Measurements from ENCODE around the gene MT1E. TPM values are rescaled to one million over a fixed set of nuclear protein-coding genes. Genes with fewer than 3 reads are reported as not detected.

MT1E gene
- polyA plus RNA-seq, 1 donor: 96.6 TPM

- H3K27me3 ChIP-seq (ENCODE audit: control insufficient read depth, insufficient read depth, low read length): peaks cover 61% of the 10 kb centered on the region
- H3K36me3 ChIP-seq (ENCODE audit: control insufficient read depth, insufficient read depth, low read length): no peaks in the 10 kb centered on the region
- no peak overlapping the region for H3K4me3 ChIP-seq (ENCODE audit: low read length)
- no CpG with 5 or more reads among the region's 1 CpG for WGBS (ENCODE audit: insufficient coverage, low lambda C conversion rate)
- H3K4me1 ChIP-seq (ENCODE audit: control insufficient read depth, insufficient read depth, low read length): peaks cover 33% of the 10 kb centered on the region
- peaks cover 2% of the 10 kb centered on the region for H3K9me3 ChIP-seq (ENCODE audit: control insufficient read depth, low read depth, low read length)
- H3K27ac ChIP-seq (ENCODE audit: low read length): no peak overlapping the region
- no peak for DNase-seq
These were observed 19.7 kb downstream of the MT1E start for GRCh38 chr16:56645311-56645710.

- peaks cover 56% of the 10 kb centered on the region for H3K27me3 ChIP-seq (ENCODE audit: control insufficient read depth, insufficient read depth, low read length)
- no peak overlapping the region for H3K4me3 ChIP-seq (ENCODE audit: low read length)
- H3K4me1 ChIP-seq (ENCODE audit: control insufficient read depth, insufficient read depth, low read length): peaks cover 35% of the 10 kb centered on the region
- H3K36me3 ChIP-seq (ENCODE audit: control insufficient read depth, insufficient read depth, low read length): no peaks in the 10 kb centered on the region
- peaks cover 2% of the 10 kb centered on the region for H3K9me3 ChIP-seq (ENCODE audit: control insufficient read depth, low read depth, low read length)
- DNase-seq: no peak
- no CpG with 5 or more reads among the region's 1 CpG for WGBS (ENCODE audit: insufficient coverage, low lambda C conversion rate)
- no peak overlapping the region for H3K27ac ChIP-seq (ENCODE audit: low read length)
These were observed 20.3 kb downstream of the MT1E start for GRCh38 chr16:56645838-56646237.

- H3K4me1 ChIP-seq (ENCODE audit: control insufficient read depth, insufficient read depth, low read length): peaks cover 33% of the 10 kb centered on the region
- H3K4me3 ChIP-seq (ENCODE audit: low read length): no peak overlapping the region
- H3K36me3 ChIP-seq (ENCODE audit: control insufficient read depth, insufficient read depth, low read length): no peaks in the 10 kb centered on the region
- no CpG with 5 or more reads among the region's 33 CpGs for WGBS (ENCODE audit: insufficient coverage, low lambda C conversion rate)
- no peak overlapping the region for H3K27ac ChIP-seq (ENCODE audit: low read length)
- H3K27me3 ChIP-seq (ENCODE audit: control insufficient read depth, insufficient read depth, low read length): peaks cover 43% of the 10 kb centered on the region
- H3K9me3 ChIP-seq (ENCODE audit: control insufficient read depth, low read depth, low read length): peaks cover 2% of the 10 kb centered on the region
- DNase-seq: peak in 1 of 2 donors; percentile 79
These were observed 22.3 kb downstream of the MT1E start for GRCh38 chr16:56647641-56648431.

- Histone ChIP-seq H3K9me3 (ENCODE audit: control insufficient read depth, low read depth, low read length) (no peaks in the 10 kb centered on the region), H3K36me3 (ENCODE audit: control insufficient read depth, insufficient read depth, low read length) (no peaks in the 10 kb centered on the region), H3K27ac (ENCODE audit: low read length) (no peak overlapping the region), H3K4me1 (ENCODE audit: control insufficient read depth, insufficient read depth, low read length) (peaks cover 20% of the 10 kb centered on the region), H3K27me3 (ENCODE audit: control insufficient read depth, insufficient read depth, low read length) (peaks cover 29% of the 10 kb centered on the region), H3K4me3 (ENCODE audit: low read length) (no peak overlapping the region)
- no peak for DNase-seq
- no CpG with 5 or more reads among the region's 2 CpGs for whole genome bisulfite sequencing (ENCODE audit: insufficient coverage, low lambda C conversion rate)
These were observed 23.7 kb downstream of the MT1E start for GRCh38 chr16:56649271-56649670.

GRCh38 chr16:56649820-56650219, 24.2 kb downstream of the MT1E start:
- Histone ChIP-seq H3K4me1 (ENCODE audit: control insufficient read depth, insufficient read depth, low read length) (peaks cover 20% of the 10 kb centered on the region), H3K9me3 (ENCODE audit: control insufficient read depth, low read depth, low read length) (no peaks in the 10 kb centered on the region), H3K36me3 (ENCODE audit: control insufficient read depth, insufficient read depth, low read length) (no peaks in the 10 kb centered on the region), H3K27me3 (ENCODE audit: control insufficient read depth, insufficient read depth, low read length) (peaks cover 29% of the 10 kb centered on the region), H3K4me3 (ENCODE audit: low read length) (no peak overlapping the region), H3K27ac (ENCODE audit: low read length) (no peak overlapping the region)
- WGBS (ENCODE audit: insufficient coverage, low lambda C conversion rate): no CpG with 5 or more reads among the region's 3 CpGs
- peak; percentile 63 to 82 for DNase-seq

GRCh38 chr16:56651586-56651985, 26.0 kb downstream of the MT1E start, which contains the start of gene MT1B:
TSS of gene MT1B (plus strand) at chr16:56651886. CDS start at chr16:56651954, 68 bp downstream.
- no peak within 1 kb of the TSS for H3K27ac ChIP-seq (ENCODE audit: low read length)
- no peak for DNase-seq
- no peak within 1 kb of the TSS for H3K4me3 ChIP-seq (ENCODE audit: low read length)
- no CpG with 5 or more reads among the region's 7 CpGs for WGBS (ENCODE audit: insufficient coverage, low lambda C conversion rate)
- H3K4me1 ChIP-seq (ENCODE audit: control insufficient read depth, insufficient read depth, low read length): peaks cover 20% of the 10 kb centered on the region
- H3K36me3 ChIP-seq (ENCODE audit: control insufficient read depth, insufficient read depth, low read length): no peaks in the 10 kb centered on the region
- peaks cover 24% of the 10 kb centered on the region for H3K27me3 ChIP-seq (ENCODE audit: control insufficient read depth, insufficient read depth, low read length)
- no peaks in the 10 kb centered on the region for H3K9me3 ChIP-seq (ENCODE audit: control insufficient read depth, low read depth, low read length)

GRCh38 chr16:56652600-56652999, 27.0 kb downstream of the MT1E start:
- no peaks in the 10 kb centered on the region for H3K36me3 ChIP-seq (ENCODE audit: control insufficient read depth, insufficient read depth, low read length)
- no CpG with 5 or more reads among the region's 1 CpG for whole genome bisulfite sequencing (ENCODE audit: insufficient coverage, low lambda C conversion rate)
- peaks cover 17% of the 10 kb centered on the region for H3K4me1 ChIP-seq (ENCODE audit: control insufficient read depth, insufficient read depth, low read length)
- no peak overlapping the region for H3K4me3 ChIP-seq (ENCODE audit: low read length)
- H3K9me3 ChIP-seq (ENCODE audit: control insufficient read depth, low read depth, low read length): no peaks in the 10 kb centered on the region
- no peak overlapping the region for H3K27ac ChIP-seq (ENCODE audit: low read length)
- no peak for DNase-seq
- H3K27me3 ChIP-seq (ENCODE audit: control insufficient read depth, insufficient read depth, low read length): peaks cover 23% of the 10 kb centered on the region

- Histone ChIP-seq H3K9me3 (ENCODE audit: control insufficient read depth, low read depth, low read length) (no peaks in the 10 kb centered on the region), H3K4me3 (ENCODE audit: low read length) (no peak overlapping the region), H3K27ac (ENCODE audit: low read length) (no peak overlapping the region), H3K4me1 (ENCODE audit: control insufficient read depth, insufficient read depth, low read length) (peaks cover 11% of the 10 kb centered on the region), H3K27me3 (ENCODE audit: control insufficient read depth, insufficient read depth, low read length) (peaks cover 25% of the 10 kb centered on the region), H3K36me3 (ENCODE audit: control insufficient read depth, insufficient read depth, low read length) (no peaks in the 10 kb centered on the region)
- no peak for DNase-seq
- 100% methylated on average over 1 of the region's 7 CpGs for WGBS (ENCODE audit: insufficient coverage, low lambda C conversion rate)
These were observed 27.6 kb downstream of the MT1E start for GRCh38 chr16:56653218-56653617.

- H3K27me3 ChIP-seq (ENCODE audit: control insufficient read depth, insufficient read depth, low read length): peaks cover 33% of the 10 kb centered on the region
- no CpG with 5 or more reads among the region's 46 CpGs for WGBS (ENCODE audit: insufficient coverage, low lambda C conversion rate)
- peak within 1 kb of the TSS; percentile 69 for H3K4me3 ChIP-seq (ENCODE audit: low read length)
These were observed 32.2 kb downstream of the MT1E start, which contains the start of gene MT1F for GRCh38 chr16:56657555-56658326. TSS of gene MT1F (plus strand) at chr16:56657959. CDS start at chr16:56658059, 100 bp downstream.

GRCh38 chr16:56658327-56658875, 32.8 kb downstream of the MT1E start:
- Histone ChIP-seq H3K4me1 (ENCODE audit: control insufficient read depth, insufficient read depth, low read length) (peaks cover 11% of the 10 kb centered on the region), H3K27ac (ENCODE audit: low read length) (peak overlapping the region; percentile 93), H3K36me3 (ENCODE audit: control insufficient read depth, insufficient read depth, low read length) (no peaks in the 10 kb centered on the region), H3K9me3 (ENCODE audit: control insufficient read depth, low read depth, low read length) (no peaks in the 10 kb centered on the region), H3K4me3 (ENCODE audit: low read length) (peak overlapping the region; percentile 69), H3K27me3 (ENCODE audit: control insufficient read depth, insufficient read depth, low read length) (peaks cover 38% of the 10 kb centered on the region)
- no CpG with 5 or more reads among the region's 10 CpGs for WGBS (ENCODE audit: insufficient coverage, low lambda C conversion rate)
- peak in 1 of 2 donors; percentile 70 for DNase-seq

More at GRCh38 chr16:56657555-56658326, 32.2 kb downstream of the MT1E start, which contains the start of gene MT1F:
- DNase-seq: peak; percentile 94 to 98
- H3K36me3 ChIP-seq (ENCODE audit: control insufficient read depth, insufficient read depth, low read length): no peaks in the 10 kb centered on the region
- H3K9me3 ChIP-seq (ENCODE audit: control insufficient read depth, low read depth, low read length): no peaks in the 10 kb centered on the region
- peak within 1 kb of the TSS; percentile 93 for H3K27ac ChIP-seq (ENCODE audit: low read length)
- peaks cover 10% of the 10 kb centered on the region for H3K4me1 ChIP-seq (ENCODE audit: control insufficient read depth, insufficient read depth, low read length)
